Effector CD4-positive, alpha-beta T cell (primary cell): ENCODE measurements around the gene PPP3CB.
A peak's percentile ranks its signal among the peaks of the same experiment; 100 is the strongest.

ENCODE experiments used
- DNase-seq: peaks from one replicate; pipeline ENCODE4 v3.0.0-alpha.2; 2020
- total RNA-seq: gene quantifications from one replicate; lab custom pipeline; 2026; lab: John Stamatoyannopoulos, UW

Gene PPP3CB
- total RNA-seq, result 39.8 reads per million, percentile 63 among the genes with 10 or more reads in this experiment

GRCh38 chr10:73495884-73496674 is at the start of gene PPP3CB:
TSS of gene PPP3CB (minus strand) at chr10:73496024. CDS start at chr10:73495889, 135 bp downstream.
- peak; percentile 87 for DNase-seq

- DNase-seq, result no peak
These were observed 49.5 kb upstream of the PPP3CB start for GRCh38 chr10:73545357-73545756.

- DNase-seq, result no peak
These were observed 41.9 kb upstream of the PPP3CB start for GRCh38 chr10:73537709-73538108.

- no peak for DNase-seq
These were observed 41.5 kb upstream of the PPP3CB start for GRCh38 chr10:73537288-73537687.

- no peak for DNase-seq
These were observed 39.0 kb upstream of the PPP3CB start for GRCh38 chr10:73534857-73535256.

- peak; percentile 42 for DNase-seq
These were observed 33.4 kb upstream of the PPP3CB start for GRCh38 chr10:73529089-73529832.

GRCh38 chr10:73522263-73522662 is 26.4 kb upstream of the PPP3CB start:
- no peak for DNase-seq

- no peak for DNase-seq
These were observed 23.5 kb upstream of the PPP3CB start for GRCh38 chr10:73519336-73519735.

GRCh38 chr10:73517166-73517888 is 21.5 kb upstream of the PPP3CB start:
- no peak for DNase-seq

GRCh38 chr10:73512207-73512743 is 16.5 kb upstream of the PPP3CB start:
- no peak for DNase-seq

GRCh38 chr10:73509695-73510094 is 13.9 kb upstream of the PPP3CB start:
- DNase-seq, result no peak

- DNase-seq, result no peak
These were observed 10.7 kb upstream of the PPP3CB start for GRCh38 chr10:73506491-73506890.

GRCh38 chr10:73506074-73506473 is 10.2 kb upstream of the PPP3CB start:
- DNase-seq, result no peak

GRCh38 chr10:73503037-73503436 is 7.2 kb upstream of the PPP3CB start:
- DNase-seq, result no peak

- DNase-seq, result no peak
These were observed 5.8 kb upstream of the PPP3CB start for GRCh38 chr10:73501651-73502050.

- DNase-seq, result no peak
These were observed 1.8 kb upstream of the PPP3CB start for GRCh38 chr10:73497623-73498022.

GRCh38 chr10:73495226-73495883 is 469 bp downstream of the PPP3CB start:
- peak; percentile 82 for DNase-seq

- DNase-seq, result no peak
These were observed 973 bp downstream of the PPP3CB start for GRCh38 chr10:73494877-73495225.

GRCh38 chr10:73494213-73494612 is 1.6 kb downstream of the PPP3CB start:
- DNase-seq, result no peak

- no peak for DNase-seq
These were observed 2.0 kb downstream of the PPP3CB start for GRCh38 chr10:73493781-73494180.

- no peak for DNase-seq
These were observed 9.2 kb downstream of the PPP3CB start for GRCh38 chr10:73486601-73487000.

GRCh38 chr10:73485320-73485719 is 10.5 kb downstream of the PPP3CB start:
- no peak for DNase-seq

GRCh38 chr10:73480158-73480557 is 15.7 kb downstream of the PPP3CB start:
- no peak for DNase-seq
